Left hindlimb (tissue), 1 donor: ENCODE data around the gene TMEM205.
"Not testable (repeated sequence)": the region's sequence is repeated elsewhere in the genome, so short reads cannot be mapped to it uniquely, and the experiment has no call there.

Source experiments
- DNase-seq: peaks from one replicate; pipeline ENCODE4 v3.0.0-alpha.2; 2018

TMEM205 gene

DNA sequence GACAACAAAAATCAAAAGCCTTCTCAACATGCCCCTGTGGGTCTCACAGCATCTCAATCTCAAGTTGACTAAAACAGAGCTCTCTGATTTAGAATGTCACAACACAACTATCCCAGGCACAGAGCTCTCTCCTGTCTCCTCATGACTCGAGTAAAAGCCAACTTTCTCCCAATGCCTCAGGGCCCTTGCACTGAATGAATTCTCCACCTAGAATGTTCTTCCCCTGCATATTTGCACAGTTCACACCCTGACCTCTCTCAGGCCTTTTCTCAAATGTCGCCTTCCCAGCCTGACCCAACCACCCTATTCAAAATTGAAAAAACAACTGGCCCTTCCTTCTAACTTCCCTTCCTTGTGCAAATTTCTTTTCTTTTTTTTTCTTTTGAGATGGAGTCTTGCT, 24.7 kb upstream of the TMEM205 start:
- DNase-seq = no peak

DNA sequence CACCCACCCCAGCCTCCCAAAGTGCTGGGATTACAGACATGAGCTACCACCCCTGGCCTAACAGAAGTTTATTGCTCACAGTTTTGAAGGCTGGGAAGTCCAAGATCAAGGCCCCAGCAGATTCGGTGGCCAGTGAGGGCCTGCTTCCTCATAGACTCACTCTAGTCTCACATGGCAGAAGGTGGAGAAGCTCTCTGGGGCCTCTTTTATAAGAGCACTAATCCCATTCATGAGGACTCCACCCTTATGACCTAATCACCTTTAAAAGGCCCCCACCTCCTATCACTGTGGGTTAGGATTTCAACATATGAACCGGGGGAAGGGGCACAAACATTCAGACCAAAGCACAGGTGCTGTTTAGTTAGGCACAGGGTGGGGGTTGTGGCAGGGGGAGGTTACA, 21.5 kb upstream of the TMEM205 start:
- DNase-seq = no peak

DNA sequence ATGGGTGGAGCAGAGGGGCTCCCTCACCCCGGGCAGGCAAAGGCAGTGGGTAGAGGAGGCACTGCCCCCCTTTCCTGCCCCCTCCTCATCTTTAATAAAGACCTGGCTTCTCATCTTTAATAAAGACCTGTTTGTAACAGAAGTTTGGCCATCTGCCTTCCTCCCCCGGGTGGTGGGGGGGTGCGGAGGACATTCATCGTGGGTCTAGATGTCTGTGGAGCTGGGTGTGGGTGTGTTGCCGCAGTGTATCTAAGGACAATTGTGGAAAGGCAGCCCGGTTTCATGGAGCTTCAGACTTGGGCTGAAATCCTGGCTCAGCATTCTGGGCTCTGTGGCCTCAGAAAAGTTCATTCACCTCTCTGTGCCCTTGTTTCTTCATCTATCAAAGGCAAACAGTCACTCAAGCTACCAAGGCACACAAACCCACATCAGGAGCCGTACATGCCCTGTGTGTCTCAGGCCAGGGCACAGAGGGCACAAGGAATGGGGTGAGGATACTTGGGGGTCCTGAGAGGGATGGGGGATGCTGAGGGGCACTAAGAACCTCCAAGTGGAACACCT, 19.6 kb upstream of the TMEM205 start:
- no peak for DNase-seq

DNA sequence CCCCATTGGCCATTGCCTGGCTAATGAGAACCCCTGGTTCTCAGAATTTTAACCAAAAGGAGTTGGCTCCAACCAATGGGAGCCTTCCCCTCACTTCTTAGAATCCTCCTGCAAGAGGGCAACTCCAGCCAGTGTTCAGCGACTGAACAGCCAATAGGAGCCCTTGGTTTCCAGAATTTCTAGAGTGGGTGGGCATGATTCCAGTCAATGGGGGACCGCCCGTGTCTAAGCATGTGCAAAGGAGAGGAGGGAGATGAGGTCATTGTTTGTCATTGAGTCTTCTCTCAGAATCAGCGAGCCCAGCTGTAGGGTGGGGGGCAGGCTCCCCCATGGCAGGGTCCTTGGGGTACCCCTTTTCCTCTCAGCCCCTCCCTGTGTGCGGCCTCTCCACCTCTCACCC, 18.9 kb upstream of the TMEM205 start:
- DNase-seq = no peak

DNA sequence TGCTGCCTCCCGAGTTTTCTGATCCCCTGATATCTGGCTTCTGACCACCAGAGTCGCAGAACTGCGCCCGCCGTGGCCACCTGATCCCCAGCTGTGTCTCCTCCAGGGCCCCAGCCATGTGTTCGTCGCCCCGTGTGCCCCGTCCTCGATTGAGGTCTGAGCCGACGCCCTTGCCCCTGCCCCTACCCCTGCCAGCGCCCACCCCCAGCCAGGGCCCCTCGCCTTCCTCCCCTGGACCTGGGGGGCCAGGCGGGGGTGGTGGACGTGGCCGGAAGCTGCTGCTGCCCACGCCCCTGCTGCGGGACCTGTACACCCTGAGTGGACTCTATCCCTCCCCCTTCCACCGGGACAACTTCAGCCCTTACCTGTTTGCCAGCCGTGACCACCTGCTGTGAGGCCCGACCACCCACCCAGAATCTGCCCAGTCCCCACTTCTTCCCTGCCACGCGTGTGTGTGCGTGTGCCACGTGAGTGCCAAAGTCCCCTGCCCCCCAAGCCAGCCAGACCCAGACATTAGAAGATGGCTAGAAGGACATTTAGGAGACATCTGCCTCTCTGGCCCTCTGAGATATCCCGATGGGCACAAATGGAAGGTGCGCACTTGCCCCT, 18.3 kb upstream of the TMEM205 start:
- no peak for DNase-seq

DNA sequence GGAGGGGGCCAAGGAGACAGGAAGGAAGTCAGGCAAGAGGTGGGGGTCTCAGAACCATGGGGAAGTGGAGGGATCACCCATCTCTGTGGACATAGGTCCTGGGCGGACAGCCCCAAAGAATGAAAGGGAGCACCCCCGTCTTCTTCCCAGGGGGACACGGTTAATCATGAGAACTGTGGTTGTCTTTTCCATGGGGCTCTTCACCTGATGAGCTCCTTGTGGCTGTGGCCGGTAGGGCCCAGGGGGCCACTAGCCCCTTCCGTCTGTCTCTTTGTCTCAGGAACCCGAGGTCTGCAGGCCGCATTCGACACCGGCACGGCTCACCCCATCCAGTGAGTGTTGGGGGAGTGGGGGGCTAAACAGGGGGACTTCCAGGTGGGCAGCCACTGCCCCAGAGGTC, 17.8 kb upstream of the TMEM205 start:
- no peak for DNase-seq

DNA sequence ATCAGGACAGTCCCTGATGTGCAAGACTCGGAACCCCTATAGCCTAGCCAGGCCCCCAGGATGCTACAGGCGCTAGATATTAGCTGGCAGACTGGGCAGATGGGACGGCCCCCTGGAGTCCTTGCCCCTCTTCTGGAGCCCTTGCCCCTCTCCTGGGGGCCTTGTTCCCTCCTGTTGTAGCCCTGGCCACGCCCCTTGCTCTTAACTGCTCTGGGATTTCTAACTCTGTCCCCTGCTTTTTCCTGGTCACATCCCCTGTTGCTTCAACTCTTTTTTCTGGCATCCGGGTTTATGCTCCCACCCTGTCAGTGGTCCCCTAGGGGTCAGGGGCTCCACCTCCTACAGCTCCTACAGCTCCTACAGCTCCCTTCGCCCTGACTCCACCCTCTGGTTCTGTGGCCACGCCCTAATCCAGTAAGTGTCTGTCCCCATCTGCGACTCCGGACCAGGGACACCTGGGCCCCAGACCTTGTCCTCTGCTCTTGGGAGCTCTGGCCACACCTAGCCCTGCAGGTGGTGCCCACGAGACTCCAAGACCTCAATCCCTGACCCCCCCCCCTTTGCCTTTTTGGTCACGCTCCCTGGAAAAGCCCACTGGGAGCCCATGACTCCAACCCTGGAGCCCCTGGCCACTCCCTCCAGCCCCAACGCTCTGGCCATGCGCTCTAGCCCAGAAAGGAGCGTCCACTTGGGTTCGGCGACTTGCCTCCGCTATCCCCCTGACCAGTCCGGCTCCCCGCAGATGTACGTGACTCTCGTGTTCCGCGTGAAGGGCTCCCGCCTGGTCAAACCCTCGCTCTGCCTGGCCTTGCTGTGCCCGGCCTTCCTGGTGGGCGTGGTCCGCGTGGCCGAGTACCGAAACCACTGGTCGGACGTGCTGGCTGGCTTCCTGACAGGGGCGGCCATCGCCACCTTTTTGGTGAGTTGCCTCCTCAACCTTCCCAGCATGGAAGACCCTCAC, 16.0 kb upstream of the TMEM205 start:
- DNase-seq = no peak

DNA sequence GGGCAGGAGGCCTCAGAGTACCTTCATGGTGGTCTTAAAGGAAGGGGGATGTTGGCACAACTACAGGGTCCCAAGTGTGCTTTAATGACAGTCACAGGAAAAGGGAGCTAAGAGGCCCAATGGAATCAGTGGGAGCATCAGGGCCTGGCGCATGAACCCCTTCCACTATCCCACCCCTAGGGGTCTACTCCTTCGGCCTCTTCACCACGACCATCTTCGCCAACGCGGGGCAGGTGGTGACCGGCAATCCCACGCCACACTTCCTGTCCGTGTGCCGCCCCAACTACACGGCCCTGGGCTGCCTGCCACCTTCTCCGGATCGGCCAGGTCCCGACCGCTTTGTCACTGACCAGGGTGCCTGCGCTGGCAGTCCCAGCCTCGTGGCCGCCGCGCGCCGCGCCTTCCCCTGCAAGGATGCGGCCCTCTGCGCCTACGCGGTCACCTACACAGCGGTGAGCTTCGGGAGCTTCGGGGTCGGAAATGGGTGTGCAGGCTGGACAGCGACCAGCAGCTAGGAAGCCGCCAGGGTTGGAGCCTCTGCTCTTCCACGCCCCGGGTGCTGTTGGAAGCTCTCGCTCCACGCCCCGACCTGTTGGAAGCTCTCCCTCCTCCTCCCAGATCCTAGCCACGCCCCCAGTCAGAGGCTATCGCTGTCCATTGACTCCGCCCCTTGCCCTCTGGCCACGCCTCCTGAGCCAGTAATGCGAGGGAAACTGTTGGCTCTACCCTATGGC, 15.1 kb upstream of the TMEM205 start:
- DNase-seq = peak; percentile 39

DNA sequence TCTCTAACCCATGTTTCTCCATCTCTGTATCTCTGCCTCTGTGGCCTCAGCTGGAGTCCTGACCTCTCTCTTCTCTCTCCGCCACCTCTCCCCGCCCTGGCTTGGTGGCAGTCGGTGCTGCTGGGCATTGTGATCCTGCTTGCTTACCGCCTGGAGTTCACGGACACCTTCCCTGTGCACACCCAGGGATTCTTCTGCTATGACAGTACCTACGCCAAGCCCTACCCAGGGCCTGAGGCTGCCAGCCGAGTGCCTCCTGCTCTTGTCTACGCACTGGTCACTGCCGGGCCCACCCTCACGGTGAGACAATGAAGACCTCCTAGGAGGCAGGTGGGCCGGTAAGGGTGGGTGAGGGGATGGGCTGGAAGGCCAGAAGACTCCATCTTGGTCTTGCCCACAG, 13.4 kb upstream of the TMEM205 start:
- DNase-seq = no peak

DNA sequence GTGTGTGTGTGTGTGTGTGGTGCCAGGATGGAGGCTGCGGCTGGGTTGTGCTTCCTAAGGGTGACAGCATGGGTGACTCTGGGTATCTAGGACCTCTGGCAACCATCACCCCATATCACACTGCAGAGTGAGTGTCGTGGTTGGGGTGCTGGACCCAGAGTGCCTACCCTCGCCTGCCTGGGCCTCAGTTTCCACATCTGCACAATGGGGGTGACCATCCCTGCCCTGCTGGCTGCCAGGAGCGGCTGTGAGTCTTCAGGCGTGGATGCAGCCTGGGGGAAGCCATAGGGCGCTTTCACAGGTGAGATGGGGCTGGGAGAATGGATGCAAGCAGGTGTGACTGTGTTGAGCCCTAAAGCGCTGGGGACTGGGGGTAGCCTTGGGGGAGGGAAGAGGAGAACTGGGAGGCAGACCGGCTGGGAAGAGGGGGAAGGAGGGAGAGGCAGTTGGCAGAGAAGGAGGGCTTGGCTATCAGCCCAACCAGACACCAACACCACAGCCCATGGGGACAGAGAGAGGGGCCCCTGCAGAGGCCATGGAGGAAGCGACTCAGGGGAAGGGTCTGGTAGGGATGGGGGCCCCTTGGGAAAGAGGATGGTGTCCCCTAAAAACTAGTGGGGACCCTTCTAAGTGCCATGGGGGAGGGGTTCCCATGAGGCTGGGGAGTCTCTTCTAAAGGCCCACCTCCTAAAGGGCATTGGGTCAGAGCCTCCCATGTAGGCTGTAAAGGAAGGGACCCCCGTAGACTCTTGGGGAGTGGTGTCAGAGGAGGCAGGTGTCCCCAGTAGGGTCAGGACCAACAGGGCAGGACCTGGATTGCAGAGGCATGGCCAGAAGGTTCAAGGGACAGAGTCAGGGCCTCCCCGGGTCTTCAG, 10.8 kb upstream of the TMEM205 start:
- no peak for DNase-seq

DNA sequence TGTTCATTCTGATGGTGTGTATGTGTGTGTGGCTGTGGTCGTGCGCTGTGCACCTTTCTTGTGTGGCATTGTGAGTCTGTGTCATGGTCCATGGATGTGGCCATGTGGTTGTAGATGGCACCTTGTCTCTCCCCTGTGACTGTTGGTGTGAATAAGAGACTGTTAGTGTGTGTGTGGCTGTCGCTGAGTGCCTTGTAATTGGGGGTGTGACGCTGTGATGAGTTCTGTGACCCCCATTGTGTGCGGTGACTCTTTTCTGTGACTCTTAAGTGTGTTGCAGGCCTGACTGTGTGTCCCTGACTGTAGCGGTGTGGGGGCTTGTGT, 10.0 kb upstream of the TMEM205 start:
- DNase-seq = no peak

DNA sequence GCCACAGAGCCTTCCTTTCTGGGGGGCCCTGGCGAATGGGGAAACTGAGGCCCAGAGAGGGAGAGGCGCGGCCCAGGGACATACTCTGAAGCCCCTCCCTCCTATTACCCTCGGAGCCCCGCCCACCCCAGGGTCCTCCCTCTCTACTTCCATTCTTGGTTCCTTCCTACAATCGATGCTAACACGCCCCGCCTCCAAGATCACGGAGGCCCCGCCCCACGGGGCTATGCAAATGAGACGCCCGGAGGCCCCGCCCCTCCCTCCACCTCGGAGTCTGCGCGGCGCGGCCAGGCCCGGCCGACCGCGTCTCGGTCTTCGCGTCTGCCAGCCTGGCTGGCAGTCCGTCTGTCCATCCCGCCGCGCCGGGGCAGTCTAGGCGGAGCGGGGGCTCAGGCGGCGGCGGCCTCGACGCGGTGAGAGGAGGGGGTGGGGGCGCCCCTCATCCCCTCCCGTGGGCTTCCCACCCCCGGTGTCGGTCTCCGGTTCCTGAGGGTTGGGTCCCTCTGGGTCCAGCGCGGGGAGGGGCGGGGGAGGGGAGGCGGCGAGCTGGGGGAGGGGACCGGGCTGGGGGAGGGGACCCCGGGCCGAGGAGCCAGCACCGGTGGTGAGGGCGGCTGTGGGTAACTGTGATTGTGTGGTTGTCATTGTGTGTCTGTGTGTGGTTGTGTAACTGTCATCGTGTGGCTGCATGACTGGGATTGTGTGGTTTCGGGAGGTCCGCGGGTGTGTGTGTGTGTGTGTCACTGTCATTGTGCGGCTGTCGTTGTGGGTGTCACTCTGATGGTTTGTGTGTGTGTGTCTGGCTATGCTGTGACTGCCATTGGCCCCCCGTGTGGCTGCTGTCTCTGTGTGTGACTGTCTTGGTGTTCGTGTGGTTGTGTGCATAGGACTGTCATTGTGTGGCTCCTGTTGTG, 9.3 kb upstream of the TMEM205 start, which contains the start of gene PLPPR2:
PLPPR2 (plus strand) TSS at position 273 of the 914 bp plus-strand sequence. CDS start 2,242 bp downstream, outside the sequence.
- peak; percentile 92 for DNase-seq

DNA sequence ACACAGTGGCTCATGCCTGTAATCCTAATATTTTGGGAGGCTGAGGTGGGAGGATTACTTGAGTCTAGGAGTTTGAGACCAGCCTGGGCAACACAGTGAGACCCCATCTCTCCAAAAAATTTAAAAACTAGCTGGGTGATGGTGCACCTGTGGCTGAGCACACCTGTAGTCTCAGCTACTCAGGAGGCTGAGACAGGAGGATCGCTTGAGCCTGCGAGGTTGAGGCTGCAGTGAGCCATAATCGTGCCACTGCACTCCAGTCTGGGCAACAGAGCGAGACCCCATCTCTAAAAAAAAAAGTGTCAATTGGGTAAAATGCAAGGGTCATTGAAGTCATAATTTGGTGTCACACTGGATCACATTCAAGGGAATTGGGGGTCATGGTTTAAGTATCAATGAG, 8.0 kb upstream of the TMEM205 start:
- not testable (repeated sequence) for DNase-seq

DNA sequence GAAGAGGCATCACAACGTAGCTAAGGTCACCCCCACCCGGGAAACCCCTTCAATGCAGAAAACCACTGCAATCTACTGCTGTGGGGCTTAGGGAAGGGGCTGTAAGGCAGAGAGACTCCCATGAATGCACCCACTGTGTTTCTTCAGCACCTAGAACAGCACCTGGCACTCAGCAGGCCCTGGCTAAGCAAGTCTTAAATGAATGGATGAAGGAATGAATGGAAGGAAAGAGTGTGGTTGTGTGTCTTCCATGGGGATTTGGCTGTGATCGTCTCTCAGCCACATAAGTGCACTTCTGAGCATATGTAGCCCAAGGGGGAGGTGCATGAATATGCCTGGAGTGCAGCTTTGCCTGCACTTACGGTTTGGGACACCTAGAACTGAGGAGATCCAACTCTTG, 3.1 kb upstream of the TMEM205 start:
- no peak for DNase-seq

DNA sequence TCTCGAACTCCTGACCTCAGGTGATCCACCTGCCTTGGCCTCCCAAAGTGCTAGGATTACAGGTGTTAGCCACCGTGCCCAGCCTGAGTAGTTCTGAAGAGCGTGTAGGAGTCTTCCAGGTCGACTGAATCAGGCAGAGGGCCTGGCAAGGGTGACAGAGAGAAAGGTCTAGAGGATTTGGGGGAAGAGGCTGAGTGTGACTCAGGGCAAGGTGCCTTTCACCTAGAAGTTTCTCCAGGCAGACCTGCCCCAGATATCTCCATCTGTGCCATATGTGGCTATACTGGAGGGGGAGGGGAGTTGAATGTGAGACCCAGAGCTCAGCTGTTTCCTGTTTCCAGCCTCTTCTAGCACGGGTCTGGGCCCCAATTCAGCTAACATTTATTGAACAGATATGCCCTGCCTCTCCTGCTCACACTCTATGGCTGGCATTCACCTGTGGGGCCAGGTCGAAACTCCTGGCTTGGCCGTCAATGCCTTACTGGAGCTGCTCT, 1.5 kb upstream of the TMEM205 start:
- DNase-seq = no peak

DNA sequence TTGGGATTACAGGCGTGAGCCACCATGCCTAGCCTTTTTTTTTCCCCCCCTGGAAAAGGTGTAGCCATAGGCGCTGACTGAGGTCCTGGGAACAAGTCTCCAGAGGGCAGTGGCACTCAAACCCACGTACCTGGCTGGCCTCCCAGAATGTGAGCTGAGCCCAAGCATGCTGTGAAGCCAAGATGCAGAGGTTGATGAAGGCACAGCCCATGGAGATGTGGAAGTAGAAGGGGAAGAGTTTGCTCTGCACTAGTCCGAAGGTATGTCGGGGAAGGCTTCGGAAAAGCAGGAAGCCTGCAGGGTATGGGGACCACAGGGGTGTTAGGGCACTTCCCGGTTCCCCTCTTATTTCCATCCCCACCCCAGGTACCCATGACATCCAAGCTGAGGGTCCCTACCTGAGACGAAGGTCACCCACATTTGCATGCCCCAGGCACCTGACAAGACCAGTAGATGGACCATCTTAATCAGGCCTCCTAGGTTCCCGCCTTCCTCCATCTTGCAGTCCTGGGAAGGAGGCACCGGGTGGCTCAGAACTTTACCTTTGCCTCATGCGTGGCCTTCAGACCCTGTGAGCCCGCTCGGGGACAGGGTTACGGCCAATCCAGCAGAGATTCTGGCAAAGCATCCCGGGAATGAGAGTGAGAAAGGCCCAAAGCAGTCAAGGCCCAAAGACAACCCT, 805 bp downstream of the TMEM205 start:
- no peak for DNase-seq

DNA sequence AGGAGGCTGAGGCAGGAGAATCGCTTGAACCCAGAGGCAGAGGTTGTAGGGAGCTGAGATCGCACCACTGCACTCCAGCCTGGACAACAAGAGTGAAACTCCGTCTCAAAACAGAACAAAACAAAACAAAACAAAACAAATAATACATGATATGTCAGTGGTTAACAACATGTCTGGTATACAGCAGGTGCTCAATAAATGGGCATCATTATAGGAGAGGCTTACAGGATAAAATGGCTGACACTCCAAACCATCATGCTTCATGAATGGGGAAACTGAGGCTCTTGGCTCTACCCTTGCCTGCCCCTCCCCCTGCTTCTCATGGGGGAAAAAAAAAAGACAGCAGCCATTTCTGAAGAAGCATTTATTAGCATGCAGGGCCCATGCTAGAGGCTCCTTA, 3.6 kb downstream of the TMEM205 start:
- no peak for DNase-seq

DNA sequence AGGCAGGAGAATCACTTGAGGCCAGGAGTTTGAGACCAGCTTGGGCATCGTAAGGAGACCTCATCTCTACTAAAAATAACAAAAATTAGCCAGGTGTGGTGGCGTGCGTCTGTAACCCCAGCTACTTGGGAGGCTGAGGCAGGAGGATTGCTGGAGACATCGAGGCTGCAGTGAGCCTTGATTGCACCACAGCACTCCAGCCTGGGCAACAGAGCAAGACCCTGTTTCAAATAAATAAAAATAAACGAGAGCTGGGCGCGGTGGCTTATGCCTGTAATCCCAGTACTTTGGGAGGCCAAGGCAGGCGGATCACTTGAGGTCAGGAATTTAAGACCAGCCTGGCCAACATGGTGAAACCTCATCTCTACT, 6.0 kb downstream of the TMEM205 start:
- not testable (repeated sequence) for DNase-seq

DNA sequence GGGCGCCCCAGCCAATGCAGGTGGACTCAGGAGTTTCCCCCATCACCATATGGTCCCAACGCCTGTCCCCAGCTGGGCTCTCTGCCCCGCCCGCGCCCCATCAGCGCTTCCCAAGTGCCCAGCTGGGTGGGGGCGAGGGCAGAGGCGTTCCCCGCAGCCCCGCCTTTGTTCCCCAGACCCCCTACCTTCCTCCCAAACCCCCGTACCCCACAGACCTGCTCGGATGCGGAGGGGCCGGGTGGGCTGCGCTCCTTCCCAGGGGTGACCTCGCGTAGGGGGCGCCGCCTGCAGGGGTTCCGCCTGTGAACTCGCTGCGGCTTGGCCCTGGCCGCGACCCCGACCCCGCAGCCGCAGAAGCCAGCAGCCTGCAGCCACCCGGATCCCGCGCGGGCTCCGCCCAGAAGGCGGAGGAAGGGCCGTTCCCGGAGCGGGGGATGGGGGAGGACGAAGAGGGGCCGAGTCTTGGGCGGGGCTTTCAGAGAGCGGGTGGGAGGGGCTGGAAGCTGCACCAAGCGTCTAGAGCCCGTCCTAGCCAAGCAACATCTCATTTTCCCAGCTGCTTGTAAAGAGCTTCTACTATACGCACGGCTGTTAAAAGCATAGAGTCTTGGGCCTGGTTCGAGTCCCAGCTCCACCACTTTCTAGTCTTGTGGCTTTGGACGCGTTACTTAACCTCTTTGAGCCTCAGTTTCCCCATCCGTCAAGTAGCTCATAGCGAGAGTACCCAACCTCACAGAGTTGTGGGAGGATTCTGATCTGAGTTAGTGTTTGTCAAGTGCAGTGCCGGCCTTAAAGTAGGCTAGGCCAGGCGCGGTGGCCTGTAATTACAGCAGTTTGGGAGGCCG, 6.6 kb downstream of the TMEM205 start, which contains the start of gene RAB3D:
RAB3D (minus strand) TSS at position 404 of the 845 bp plus-strand sequence. CDS start 2,258 bp downstream, outside the sequence.
- peak; percentile 96 for DNase-seq
